ENCODE data around the gene SELENOT. TPM values are rescaled to one million over a fixed set of nuclear protein-coding genes. Genes with fewer than 3 reads are reported as not detected.

The SELENOT gene
- total RNA-seq, 1 donor from 2014 or later = 135 TPM

- TF ChIP-seq, protein P1, sequence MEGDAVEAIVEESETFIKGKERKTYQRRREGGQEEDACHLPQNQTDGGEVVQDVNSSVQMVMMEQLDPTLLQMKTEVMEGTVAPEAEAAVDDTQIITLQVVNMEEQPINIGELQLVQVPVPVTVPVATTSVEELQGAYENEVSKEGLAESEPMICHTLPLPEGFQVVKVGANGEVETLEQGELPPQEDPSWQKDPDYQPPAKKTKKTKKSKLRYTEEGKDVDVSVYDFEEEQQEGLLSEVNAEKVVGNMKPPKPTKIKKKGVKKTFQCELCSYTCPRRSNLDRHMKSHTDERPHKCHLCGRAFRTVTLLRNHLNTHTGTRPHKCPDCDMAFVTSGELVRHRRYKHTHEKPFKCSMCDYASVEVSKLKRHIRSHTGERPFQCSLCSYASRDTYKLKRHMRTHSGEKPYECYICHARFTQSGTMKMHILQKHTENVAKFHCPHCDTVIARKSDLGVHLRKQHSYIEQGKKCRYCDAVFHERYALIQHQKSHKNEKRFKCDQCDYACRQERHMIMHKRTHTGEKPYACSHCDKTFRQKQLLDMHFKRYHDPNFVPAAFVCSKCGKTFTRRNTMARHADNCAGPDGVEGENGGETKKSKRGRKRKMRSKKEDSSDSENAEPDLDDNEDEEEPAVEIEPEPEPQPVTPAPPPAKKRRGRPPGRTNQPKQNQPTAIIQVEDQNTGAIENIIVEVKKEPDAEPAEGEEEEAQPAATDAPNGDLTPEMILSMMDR (IDR thresholded peaks at IDR 0.05; ENCODE audit: insufficient read depth, low read length, poor library complexity, severe bottlenecking) = no peak
- no peak overlapping the region for H3K4me3 ChIP-seq (ENCODE audit: low read depth, low read length)
- H3K27me3 ChIP-seq (ENCODE audit: control insufficient read depth, insufficient read depth, low read length) = no peaks in the 10 kb centered on the region
- DNase-seq (ENCODE audit: low read depth) = no peak
- H3K36me3 ChIP-seq (ENCODE audit: control insufficient read depth, insufficient read depth, low read length) = no peaks in the 10 kb centered on the region
Measured at GRCh38 chr3:150656316-150656715, 53.2 kb downstream of the SELENOT start.

DNA sequence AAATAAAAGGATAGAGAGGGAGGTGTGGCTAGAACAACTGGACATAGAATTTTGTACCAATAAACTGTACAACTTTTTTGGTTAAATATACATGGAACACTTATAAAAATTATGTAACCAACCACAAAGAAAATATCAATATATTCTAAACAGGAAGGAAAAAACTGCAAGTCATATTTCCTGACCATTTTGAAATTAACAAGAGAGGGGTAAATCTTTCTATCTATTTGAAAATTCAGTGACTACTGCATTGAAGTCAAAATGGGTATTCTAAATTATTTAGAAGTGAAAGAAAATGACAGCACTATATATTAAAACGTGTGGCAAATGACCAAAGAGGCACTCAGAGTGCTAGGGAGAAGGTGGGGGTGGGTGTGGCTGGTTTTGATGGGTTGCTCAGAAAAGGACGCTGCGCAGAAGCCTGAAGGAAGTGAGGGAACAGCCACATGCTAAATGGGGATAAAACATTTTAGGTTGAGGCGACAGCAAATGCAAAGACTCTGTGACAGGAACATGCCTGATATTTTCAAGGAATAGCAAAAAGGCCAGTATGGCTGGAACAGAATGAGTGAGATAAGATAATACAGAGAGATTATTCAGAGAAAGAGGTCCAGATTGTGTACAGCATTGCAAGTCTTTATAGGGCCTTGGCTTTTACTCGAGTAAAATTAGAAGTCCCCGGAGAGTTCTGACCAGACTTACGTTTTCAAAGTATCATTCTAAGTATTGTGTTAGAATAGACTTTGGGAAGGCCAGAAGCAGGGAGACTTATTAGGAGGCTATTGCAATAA, 59.5 kb downstream of the SELENOT start:
- TF ChIP-seq, protein P1 (IDR thresholded peaks at IDR 0.05; ENCODE audit: insufficient read depth, low read length, poor library complexity, severe bottlenecking) = no peak
- H3K4me3 ChIP-seq (ENCODE audit: low read depth, low read length) = no peak overlapping the region

DNA sequence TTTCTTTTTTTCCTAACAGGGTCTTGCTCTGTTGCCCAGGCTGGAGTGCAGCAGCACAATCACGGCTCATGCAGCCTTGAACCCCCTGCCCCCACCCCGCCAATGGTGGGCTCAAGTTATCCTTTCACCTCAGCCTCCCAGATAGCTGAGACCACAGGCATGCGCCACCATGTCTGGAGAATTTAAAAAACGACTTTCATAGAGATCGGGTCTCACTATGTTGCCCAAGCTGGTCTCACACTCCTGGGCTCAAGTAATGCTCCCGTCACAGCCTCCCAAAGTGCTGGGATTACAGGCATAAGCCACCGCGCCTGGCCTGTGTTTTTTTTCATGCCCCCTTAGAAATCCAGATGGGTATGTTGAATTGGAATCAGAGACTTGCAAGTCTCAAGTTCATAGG, 60.3 kb downstream of the SELENOT start:
- DNase-seq (ENCODE audit: low read depth) = no peak
- TF ChIP-seq, protein P1 (IDR thresholded peaks at IDR 0.05; ENCODE audit: insufficient read depth, low read length, poor library complexity, severe bottlenecking) = no peak
- H3K4me3 ChIP-seq (ENCODE audit: low read depth, low read length) = no peak overlapping the region
- H3K36me3 ChIP-seq (ENCODE audit: control insufficient read depth, insufficient read depth, low read length) = no peaks in the 10 kb centered on the region
- H3K27me3 ChIP-seq (ENCODE audit: control insufficient read depth, insufficient read depth, low read length) = no peaks in the 10 kb centered on the region

More for the DNA sequence above, 59.5 kb downstream of the SELENOT start:
- Histone ChIP-seq H3K27me3 (ENCODE audit: control insufficient read depth, insufficient read depth, low read length) (no peaks in the 10 kb centered on the region), H3K36me3 (ENCODE audit: control insufficient read depth, insufficient read depth, low read length) (no peaks in the 10 kb centered on the region)
- no peak for DNase-seq (ENCODE audit: low read depth)

DNA sequence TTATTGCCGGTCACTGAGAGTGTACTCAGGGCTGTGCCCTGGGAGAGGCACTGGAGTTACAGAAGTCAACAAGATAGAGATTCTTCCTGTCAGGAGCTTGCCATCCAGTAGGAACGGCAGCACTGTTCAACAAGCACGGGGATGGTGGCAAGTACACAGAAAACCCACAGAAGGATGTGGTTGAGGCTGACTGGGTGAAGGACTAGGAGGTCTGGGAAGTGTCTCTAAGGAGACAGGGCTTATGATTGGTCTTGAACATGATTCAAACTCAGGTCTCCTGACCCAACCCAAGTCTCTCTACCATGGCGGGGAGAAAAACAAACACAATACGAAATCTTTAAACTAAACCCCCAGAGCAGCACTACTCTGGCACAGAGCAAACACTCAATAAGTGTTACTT, 63.0 kb downstream of the SELENOT start:
- H3K27me3 ChIP-seq (ENCODE audit: control insufficient read depth, insufficient read depth, low read length) = no peaks in the 10 kb centered on the region
- no peaks in the 10 kb centered on the region for H3K36me3 ChIP-seq (ENCODE audit: control insufficient read depth, insufficient read depth, low read length)
- DNase-seq (ENCODE audit: low read depth) = no peak
- TF ChIP-seq, protein P1 (IDR thresholded peaks at IDR 0.05; ENCODE audit: insufficient read depth, low read length, poor library complexity, severe bottlenecking) = no peak
- no peak overlapping the region for H3K4me3 ChIP-seq (ENCODE audit: low read depth, low read length)

GRCh38 chr3:150673966-150674365, 70.8 kb downstream of the SELENOT start:
- Histone ChIP-seq H3K27me3 (ENCODE audit: control insufficient read depth, insufficient read depth, low read length) (no peaks in the 10 kb centered on the region), H3K4me3 (ENCODE audit: low read depth, low read length) (no peak overlapping the region)
- no peak for DNase-seq (ENCODE audit: low read depth)

More at GRCh38 chr3:150673966-150674365, 70.8 kb downstream of the SELENOT start:
- TF ChIP-seq, protein P1 (IDR thresholded peaks at IDR 0.05; ENCODE audit: insufficient read depth, low read length, poor library complexity, severe bottlenecking) = no peak
- H3K36me3 ChIP-seq (ENCODE audit: control insufficient read depth, insufficient read depth, low read length) = no peaks in the 10 kb centered on the region
